Kidney (tissue), 14 donors: Measurements from ENCODE around the gene CLEC2L. TPM values are rescaled to one million over a fixed set of nuclear protein-coding genes. Genes with fewer than 3 reads are reported as not detected.
A peak's percentile ranks its signal among the peaks of the same experiment; 100 is the strongest.

ENCODE experiments used
- DNase-seq, 5 donors: peaks; one replicate each; pipeline ENCODE4 v3.0.0-alpha.2; 2013 to 2020
- FAIRE-seq: peaks from 2 replicates; lab custom pipeline; 2012; peaks lifted over from hg19 to GRCh38; lab: Jason Lieb, UNC
- H3K27ac ChIP-seq, 2 donors: one replicate each; pipeline ENCODE4 v1.7.0; 2013; ENCODE audit warnings: low read depth in 2 of 2, low read length in 2 of 2, inconsistent platforms in 1 of 2
- H3K27me3 ChIP-seq: one replicate; pipeline ENCODE4 v1.7.1; 2013; ENCODE audit warnings: low read length, inconsistent platforms; ENCODE audit not compliant: control insufficient read depth, insufficient read depth
- H3K36me3 ChIP-seq, 3 donors: one replicate each; pipeline versions ENCODE4 v1.7.0 to v1.7.1; 2013; ENCODE audit warnings: low read length in 3 of 3, control low read depth in 1 of 3, inconsistent platforms in 1 of 3; ENCODE audit not compliant: insufficient read depth in 3 of 3, control insufficient read depth in 2 of 3
- H3K4me1 ChIP-seq, 3 donors: one replicate each; pipeline versions ENCODE4 v1.7.0 to v1.7.1; 2013; ENCODE audit warnings: low read length in 3 of 3, inconsistent platforms in 1 of 3, low read depth in 1 of 3; ENCODE audit not compliant: control insufficient read depth in 2 of 3, insufficient read depth in 2 of 3
- H3K4me3 ChIP-seq, 3 donors: one replicate each; pipeline versions ENCODE4 v1.7.0 to v1.8.1; 2013; ENCODE audit warnings: low read length in 3 of 3, control low read depth in 1 of 3, inconsistent platforms in 1 of 3
- H3K9ac ChIP-seq, 3 donors: one replicate each; pipeline versions ENCODE4 v1.7.0 to v1.7.1; 2013; ENCODE audit warnings: low read length in 3 of 3, control low read depth in 1 of 3, inconsistent platforms in 1 of 3
- H3K9me3 ChIP-seq, 3 donors: one replicate each; pipeline versions ENCODE4 v1.7.0 to v1.7.1; 2013; ENCODE audit warnings: low read length in 3 of 3, control low read depth in 1 of 3, inconsistent platforms in 1 of 3; ENCODE audit not compliant: control insufficient read depth in 2 of 3, insufficient read depth in 1 of 3
- intact Hi-C: fragments of 100-400 bp; cut with DNase I; formaldehyde crosslinking; loops from one replicate; pipeline ENCODE4 v1.11.1; 2022
- polyA plus RNA-seq: library from polyadenylated mRNA; stranded (reverse); fragments of 350-450 nt; fragmentation: Illumina TruSeq; extraction: RNeasy Lipid Tissue Mini Kit (QIAGEN cat#74804); gene quantifications from one replicate; pipeline ENCODE4 v1.2.3, GENCODE V29; 2014; ENCODE audit warnings: low read depth, low replicate concordance; ENCODE audit not compliant: insufficient read depth
- total RNA-seq: library from RNA; stranded (reverse); fragmentation: NEBNext Ultra II Directional; extraction: Animal tissue kit (Norgen Biotek cat#: 25700); gene quantifications from one replicate; pipeline ENCODE4 v1.2.1, GENCODE V29; 2021
- TF ChIP-seq, protein P1 (sequence below): IDR thresholded peaks from 3 replicates; pipeline ENCODE4 v1.5.1; 2012; ENCODE audit warnings: mild to moderate bottlenecking, moderate library complexity, borderline replicate concordance; ENCODE audit not compliant: insufficient read depth; ENCODE audit errors: extremely low read depth
- donor health status: control.
- donor health status: control.
- donor health status: control.
- donor health status: control.
- donor health status: control.
- donor health status: DM: yes; HTN: yes; CAD: no.
- donor health status: Normal renal cell carcinoma (clear cell type).

The CLEC2L gene
- total and polyA plus RNA-seq, 2 donors from 2014 or later, result not detected

DNA sequence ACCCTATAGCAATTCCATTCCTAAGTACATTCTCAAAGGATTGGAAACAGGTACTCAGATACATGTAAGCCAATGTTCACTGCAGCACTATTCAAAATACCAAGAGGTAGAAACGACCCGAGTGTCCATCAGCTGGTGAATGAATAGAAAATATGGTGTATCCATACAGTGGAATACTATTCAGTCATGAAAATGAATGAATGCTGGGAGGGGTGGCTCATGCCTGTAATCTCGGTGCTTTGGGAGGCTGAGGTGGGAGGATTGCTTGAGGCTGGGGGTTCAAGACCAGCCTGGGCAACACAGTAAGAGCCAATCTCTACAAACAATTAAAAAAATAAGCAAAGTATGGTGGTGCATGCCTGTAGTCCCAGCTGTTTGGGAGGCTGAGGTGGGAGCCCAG lies 62.8 kb downstream of the CLEC2L start:
- DNase-seq, result no peak
- no peak for FAIRE-seq
- Histone ChIP-seq H3K27me3 (no peaks in the 10 kb centered on the region), H3K4me1 (peaks cover 0 to 10% (median 4%) of the 10 kb centered on the region in 3 donors), H3K9ac (no peak overlapping the region), H3K36me3 (peaks cover 5 to 48% (median 30%) of the 10 kb centered on the region in 3 donors), H3K4me3 (no peak overlapping the region), H3K9me3 (no peaks in the 10 kb centered on the region), H3K27ac (no peak overlapping the region)
- TF ChIP-seq, protein P1, sequence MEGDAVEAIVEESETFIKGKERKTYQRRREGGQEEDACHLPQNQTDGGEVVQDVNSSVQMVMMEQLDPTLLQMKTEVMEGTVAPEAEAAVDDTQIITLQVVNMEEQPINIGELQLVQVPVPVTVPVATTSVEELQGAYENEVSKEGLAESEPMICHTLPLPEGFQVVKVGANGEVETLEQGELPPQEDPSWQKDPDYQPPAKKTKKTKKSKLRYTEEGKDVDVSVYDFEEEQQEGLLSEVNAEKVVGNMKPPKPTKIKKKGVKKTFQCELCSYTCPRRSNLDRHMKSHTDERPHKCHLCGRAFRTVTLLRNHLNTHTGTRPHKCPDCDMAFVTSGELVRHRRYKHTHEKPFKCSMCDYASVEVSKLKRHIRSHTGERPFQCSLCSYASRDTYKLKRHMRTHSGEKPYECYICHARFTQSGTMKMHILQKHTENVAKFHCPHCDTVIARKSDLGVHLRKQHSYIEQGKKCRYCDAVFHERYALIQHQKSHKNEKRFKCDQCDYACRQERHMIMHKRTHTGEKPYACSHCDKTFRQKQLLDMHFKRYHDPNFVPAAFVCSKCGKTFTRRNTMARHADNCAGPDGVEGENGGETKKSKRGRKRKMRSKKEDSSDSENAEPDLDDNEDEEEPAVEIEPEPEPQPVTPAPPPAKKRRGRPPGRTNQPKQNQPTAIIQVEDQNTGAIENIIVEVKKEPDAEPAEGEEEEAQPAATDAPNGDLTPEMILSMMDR, result no peak
- intact Hi-C loops, result no loop called here

DNA sequence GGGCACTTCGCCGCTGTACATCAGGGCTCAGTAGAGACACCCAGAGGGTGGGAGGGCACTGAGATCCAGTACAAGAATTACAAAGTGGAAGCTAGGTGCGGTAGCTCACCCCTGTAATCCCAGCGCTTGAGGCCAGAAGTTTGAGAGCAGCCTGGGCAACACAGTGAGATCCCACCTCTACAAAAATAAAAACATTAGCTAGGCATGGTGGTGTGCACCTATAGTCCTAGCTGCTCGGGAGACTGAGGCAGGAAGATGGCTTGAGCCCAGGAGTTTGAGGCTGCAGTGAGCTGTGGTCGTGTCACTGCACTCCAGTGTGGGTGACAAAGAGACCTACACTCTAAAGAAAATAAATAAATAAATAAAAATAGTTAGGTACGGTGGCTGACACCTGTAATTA lies 64.0 kb downstream of the CLEC2L start:
- peak in 1 of 5 donors; percentile 16 for DNase-seq
- H3K4me3 ChIP-seq, result no peak overlapping the region
- H3K9ac ChIP-seq, result no peak overlapping the region
- TF ChIP-seq, protein P1, result no peak
- no peaks in the 10 kb centered on the region for H3K27me3 ChIP-seq
- no peaks in the 10 kb centered on the region for H3K9me3 ChIP-seq
- H3K27ac ChIP-seq, result no peak overlapping the region
- H3K4me1 ChIP-seq, result peaks cover 0 to under 1% (median 0%) of the 10 kb centered on the region in 3 donors
- FAIRE-seq, result no peak
- intact Hi-C loops, result no loop called here
- peaks cover 4 to 54% (median 26%) of the 10 kb centered on the region in 3 donors for H3K36me3 ChIP-seq

DNA sequence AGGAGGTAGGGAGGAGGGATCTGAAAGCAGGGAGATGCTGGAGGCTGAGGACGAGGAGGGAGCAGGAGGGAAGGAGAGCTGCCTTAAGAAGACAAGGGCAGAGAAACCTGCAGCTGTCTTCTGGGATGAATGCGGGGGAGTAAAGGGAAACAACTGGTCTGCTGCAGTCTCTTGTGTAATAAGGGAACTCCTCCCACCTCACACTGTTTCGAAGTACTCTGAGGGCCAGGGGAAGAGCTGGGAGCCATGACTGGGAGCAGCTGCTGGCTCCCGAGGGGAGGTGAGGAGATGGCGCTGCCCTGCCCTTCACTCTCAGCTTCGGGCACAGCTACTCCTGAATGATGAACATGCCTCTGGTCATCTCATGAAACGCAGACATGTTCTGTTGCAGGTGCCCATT lies 65.1 kb downstream of the CLEC2L start:
- Histone ChIP-seq H3K9ac (no peak overlapping the region), H3K27me3 (no peaks in the 10 kb centered on the region), H3K27ac (no peak overlapping the region), H3K4me1 (no peaks in the 10 kb centered on the region), H3K9me3 (no peaks in the 10 kb centered on the region), H3K36me3 (peaks cover 4 to 52% (median 27%) of the 10 kb centered on the region in 3 donors), H3K4me3 (no peak overlapping the region)
- FAIRE-seq, result no peak
- intact Hi-C loops, result no loop called here
- TF ChIP-seq, protein P1, result no peak
- DNase-seq, result peak; percentile 49 to 93 (median 80)

DNA sequence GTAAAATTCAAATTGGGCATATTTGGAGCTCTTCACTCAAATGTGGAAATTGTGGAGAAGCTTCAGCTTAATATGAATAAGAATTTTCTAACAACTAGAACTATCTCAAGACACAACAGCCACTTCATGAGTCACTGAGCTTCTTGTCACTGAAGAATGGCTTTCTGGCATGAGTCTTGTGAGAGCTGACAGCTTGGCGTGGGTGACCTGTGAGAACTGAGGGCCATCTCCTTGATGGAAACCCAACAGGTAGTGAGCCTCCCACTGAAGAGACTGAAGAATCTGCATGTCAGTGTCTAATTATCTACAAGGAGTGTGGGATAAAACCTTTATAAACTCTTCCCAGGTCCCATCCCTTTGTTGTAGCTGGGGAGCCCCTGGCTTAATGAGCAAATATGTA lies 66.0 kb downstream of the CLEC2L start:
- peaks cover 6 to 52% (median 31%) of the 10 kb centered on the region in 3 donors for H3K36me3 ChIP-seq
- FAIRE-seq, result no peak
- intact Hi-C loops, result no loop called here

More for the DNA sequence above, 66.0 kb downstream of the CLEC2L start:
- Histone ChIP-seq H3K9ac (no peak overlapping the region), H3K4me1 (no peaks in the 10 kb centered on the region), H3K9me3 (no peaks in the 10 kb centered on the region), H3K4me3 (no peak overlapping the region), H3K27me3 (no peaks in the 10 kb centered on the region), H3K27ac (no peak overlapping the region)
- TF ChIP-seq, protein P1, result no peak
- DNase-seq, result no peak
